IMR-90 (cell line): ENCODE measurements around the gene LRRFIP1. TPM values are rescaled to one million over a fixed set of nuclear protein-coding genes. Genes with fewer than 3 reads are reported as not detected.

Source experiments
- ATAC-seq: fragments of 200-7000 bp; cut with Tn5 transposase; 2 replicates; pipeline ENCODE4 v1.9.1; 2020; ENCODE audit warnings: low read depth, mild to moderate bottlenecking, moderate library complexity
- BruUV-seq: library from RNA; stranded (reverse); fragments of 400-500 nt; replicated peaks from 2 replicates; lab custom pipeline; 2021; lab: Mats Ljungman, UMichigan
- CTCF ChIA-PET: fragments of 300-600 bp; formaldehyde crosslinking; extraction: SDS; loops from one replicate; lab custom pipeline; 2021; ENCODE audit warnings: antibody characterized with exemption; lab: Yijun Ruan, JAX
- POLR2A ChIA-PET: fragments of 300-600 bp; sonication (Branson Sonifier 250); formaldehyde crosslinking; loops from one replicate; lab custom pipeline; 2022; ENCODE audit warnings: antibody characterized with exemption; ENCODE audit not compliant: unreplicated experiment; lab: Charles Lee
- DNase-seq: peaks from one replicate; pipeline ENCODE4 v3.0.0; 2013
- H2AFZ ChIP-seq: replicated peaks from 2 replicates; pipeline ENCODE3; 2013; ENCODE audit warnings: low read length, mild to moderate bottlenecking; ENCODE audit not compliant: poor library complexity
- H2AK5ac ChIP-seq: 2 replicates; pipeline ENCODE4 v1.6.1; 2013; ENCODE audit warnings: low read depth, low read length, inconsistent platforms
- H2AK9ac ChIP-seq: replicated peaks from 2 replicates; pipeline ENCODE3; 2013; ENCODE audit warnings: mild to moderate bottlenecking, low read depth, low read length, moderate library complexity; ENCODE audit not compliant: poor library complexity
- H2BK120ac ChIP-seq: 2 replicates; pipeline ENCODE4 v1.6.1; 2013; ENCODE audit warnings: low read depth, low read length, inconsistent platforms
- H2BK15ac ChIP-seq: 3 replicates; pipeline ENCODE4 v1.6.1; 2013; ENCODE audit warnings: low read depth, low read length, inconsistent platforms
- H2BK20ac ChIP-seq: 2 replicates; pipeline ENCODE4 v1.6.1; 2013; ENCODE audit warnings: low read depth, mild to moderate bottlenecking, inconsistent platforms, low read length, moderate library complexity
- H2BK5ac ChIP-seq: 2 replicates; pipeline ENCODE4 v1.6.1; 2013; ENCODE audit warnings: mild to moderate bottlenecking, low read depth, low read length, inconsistent platforms; ENCODE audit not compliant: poor library complexity, severe bottlenecking
- H3K14ac ChIP-seq: replicated peaks from 2 replicates; pipeline ENCODE4 v1.6.1; 2013; ENCODE audit warnings: low read depth, low read length, inconsistent platforms
- H3K18ac ChIP-seq: 2 replicates; pipeline ENCODE4 v1.6.1; 2013; ENCODE audit warnings: low read depth, low read length, control low read depth
- H3K23ac ChIP-seq: 2 replicates; pipeline ENCODE4 v1.6.1; 2013; ENCODE audit warnings: low read depth, low read length, inconsistent platforms
- H3K27ac ChIP-seq: 2 replicates; pipeline ENCODE4 v1.5.1; 2013; ENCODE audit warnings: mild to moderate bottlenecking, control low read depth, low read length; ENCODE audit not compliant: insufficient read depth
- H3K27me3 ChIP-seq: 2 replicates; pipeline ENCODE4 v1.6.1; 2013; ENCODE audit warnings: low read length; ENCODE audit not compliant: control insufficient read depth, insufficient read depth
- H3K36me3 ChIP-seq: 2 replicates; pipeline ENCODE4 v1.6.1; 2013; ENCODE audit warnings: low read length, mixed read lengths; ENCODE audit not compliant: control insufficient read depth, insufficient read depth
- H3K4ac ChIP-seq: 2 replicates; pipeline ENCODE4 v1.6.1; 2013; ENCODE audit warnings: low read depth, low read length, inconsistent platforms
- H3K4me1 ChIP-seq: 2 replicates; pipeline ENCODE4 v1.6.1; 2013; ENCODE audit warnings: low read length, mixed read lengths; ENCODE audit not compliant: control insufficient read depth, insufficient read depth
- H3K4me2 ChIP-seq: 2 replicates; pipeline ENCODE4 v1.6.1; 2013; ENCODE audit warnings: low read depth, mild to moderate bottlenecking, control low read depth, low read length, moderate library complexity
- H3K4me3 ChIP-seq: 2 replicates; pipeline ENCODE4 v1.5.1; 2013; ENCODE audit warnings: low read depth, mild to moderate bottlenecking, control low read depth, low read length, moderate library complexity; ENCODE audit not compliant: insufficient read depth
- H3K56ac ChIP-seq: 2 replicates; pipeline ENCODE4 v1.6.1; 2013; ENCODE audit warnings: low read length, inconsistent platforms; ENCODE audit not compliant: insufficient read depth; ENCODE audit errors: extremely low read depth
- H3K79me1 ChIP-seq, 2 experiments: 2 replicates each; pipeline ENCODE4 v1.6.1; 2013; ENCODE audit warnings: low read length in 2 of 2, inconsistent platforms in 1 of 2, low read depth in 1 of 2
- H3K9ac ChIP-seq: 2 replicates; pipeline ENCODE4 v1.6.1; 2013; ENCODE audit warnings: low read depth, low read length, control low read depth
- H3K9me1 ChIP-seq: 2 replicates; pipeline ENCODE4 v1.6.1; 2013; ENCODE audit warnings: low read length, inconsistent platforms; ENCODE audit not compliant: insufficient read depth
- H3K9me3 ChIP-seq: 2 replicates; pipeline ENCODE4 v1.6.1; 2013; ENCODE audit warnings: low read length; ENCODE audit not compliant: control insufficient read depth, insufficient read depth
- H4K20me1 ChIP-seq: 2 replicates; pipeline ENCODE4 v1.6.1; 2013; ENCODE audit warnings: low read length, inconsistent platforms; ENCODE audit not compliant: insufficient read depth
- H4K5ac ChIP-seq: 2 replicates; pipeline ENCODE4 v1.6.1; 2013; ENCODE audit warnings: mild to moderate bottlenecking, low read depth, low read length, control low read depth
- H4K8ac ChIP-seq, 2 experiments: 2 replicates each; pipeline ENCODE4 v1.6.1; 2013; ENCODE audit warnings: low read depth in 2 of 2, low read length in 2 of 2, control low read depth in 1 of 2, inconsistent platforms in 1 of 2
- H4K91ac ChIP-seq: 2 replicates; pipeline ENCODE4 v1.6.1; 2013; ENCODE audit warnings: low read depth, low read length, inconsistent platforms; ENCODE audit not compliant: insufficient read depth
- BHLHE40 ChIP-seq: fragments of 150-350 bp; IDR thresholded peaks from 2 replicates; pipeline ENCODE4 v1.6.1; 2016; ENCODE audit warnings: mild to moderate bottlenecking, low read depth, low read length
- CEBPB ChIP-seq: IDR thresholded peaks from 2 replicates; pipeline ENCODE4 v1.6.1; 2012; ENCODE audit warnings: low read depth, low read length, improper control_type of control experiment
- CHD1 ChIP-seq: IDR thresholded peaks from 2 replicates; pipeline ENCODE4 v1.6.1; 2012; ENCODE audit warnings: low read depth, low read length, improper control_type of control experiment
- FOS ChIP-seq: fragments of 150-350 bp; IDR thresholded peaks from 2 replicates; pipeline ENCODE4 v1.6.1; 2016; ENCODE audit warnings: low read depth, low read length
- MAFK ChIP-seq: IDR thresholded peaks from 2 replicates; pipeline ENCODE4 v1.6.1; 2012; ENCODE audit warnings: low read depth, low read length, improper control_type of control experiment
- MAZ ChIP-seq: IDR thresholded peaks from 2 replicates; pipeline ENCODE4 v1.6.1; 2012; ENCODE audit warnings: low read depth, mild to moderate bottlenecking, low read length, improper control_type of control experiment, moderate library complexity, borderline replicate concordance
- MXI1 ChIP-seq: IDR thresholded peaks from 2 replicates; pipeline ENCODE4 v1.6.1; 2012; ENCODE audit warnings: low read depth, mild to moderate bottlenecking, low read length, moderate library complexity, borderline replicate concordance
- NFE2L2 ChIP-seq: fragments of 150-350 bp; IDR thresholded peaks from 2 replicates; pipeline ENCODE4 v1.6.1; 2016; ENCODE audit warnings: low read depth, mild to moderate bottlenecking, low read length
- POLR2A ChIP-seq: IDR thresholded peaks from 2 replicates; pipeline ENCODE4 v1.6.1; 2012; ENCODE audit warnings: mild to moderate bottlenecking, low read depth, low read length
- RAD21 ChIP-seq: IDR thresholded peaks from 2 replicates; pipeline ENCODE4 v1.6.1; 2012; ENCODE audit warnings: low read length, improper control_type of control experiment
- RCOR1 ChIP-seq: IDR thresholded peaks from 2 replicates; pipeline ENCODE4 v1.6.1; 2012; ENCODE audit warnings: mild to moderate bottlenecking, low read length, improper control_type of control experiment; ENCODE audit not compliant: insufficient replicate concordance
- RFX5 ChIP-seq: IDR thresholded peaks from 2 replicates; pipeline ENCODE4 v1.8.0; 2012; ENCODE audit warnings: low read depth, mild to moderate bottlenecking, low read length, moderate library complexity
- SMC3 ChIP-seq: fragments of 150-350 bp; IDR thresholded peaks from 2 replicates; pipeline ENCODE4 v1.6.1; 2016; ENCODE audit warnings: low read depth, mild to moderate bottlenecking, antibody characterized with exemption, low read length, moderate library complexity
- WGBS, 2 experiments: methylation state at CpG; one replicate each; pipeline versions ENCODE4 v1.1.5 to v1.1.7; 2013; ENCODE audit warnings: missing lambda C conversion rate in 2 of 2; ENCODE audit not compliant: insufficient read length in 1 of 2; ENCODE audit errors: extremely low coverage in 2 of 2; 5-methylcytosine and 5-hydroxymethylcytosine counted together
- dilution Hi-C: fragments of 300-500 bp; cut with HindIII; formaldehyde crosslinking; loops from one replicate; pipeline ENCODE4 v1.14.3; 2018; ENCODE audit warnings: low sequenced_read_pairs; ENCODE audit not compliant: unreplicated experiment
- in situ Hi-C: fragments of 300-500 bp; cut with MboI; formaldehyde crosslinking; loops from 3 replicates; pipeline ENCODE4 v1.14.3; 2019; ENCODE audit warnings: low sequenced_read_pairs, inconsistent platforms, mixed read lengths
- intact Hi-C: fragments of 100-400 bp; cut with micrococcal nuclease; formaldehyde crosslinking; loops from 2 replicates; pipeline ENCODE4 v1.10.0; 2022
- polyA plus RNA-seq, 3 experiments: library from polyadenylated mRNA; depleted of rRNA; stranded (reverse); fragments of >200 nt; gene quantifications; 2 replicates each; pipeline ENCODE4 v1.2.3, GENCODE V29; 2012; ENCODE audit warnings: low replicate concordance in 1 of 3
- total RNA-seq: library from RNA; depleted of rRNA; stranded (reverse); fragments of >200 nt; gene quantifications from 2 replicates; pipeline ENCODE4 v1.2.3, GENCODE V29; 2012
- TF ChIP-seq, protein P1 (sequence below): fragments of 150-350 bp; IDR thresholded peaks from 2 replicates; pipeline ENCODE4 v1.6.1; 2017; ENCODE audit warnings: mild to moderate bottlenecking, antibody characterized with exemption, low read length, low read depth
- TF ChIP-seq, protein P2 (sequence below): fragments of 150-350 bp; IDR thresholded peaks from 2 replicates; pipeline ENCODE4 v1.6.1; 2016; ENCODE audit warnings: low read depth, mild to moderate bottlenecking, low read length, moderate library complexity, borderline replicate concordance
- TF ChIP-seq, protein P3 (sequence below): conservative IDR thresholded peaks from 2 replicates; pipeline ENCODE4 v1.5.1; 2012; ENCODE audit warnings: mild to moderate bottlenecking, low read depth, low read length, improper control_type of control experiment

The LRRFIP1 gene
- total and polyA plus RNA-seq, 2 of the 4 experiments (the other 2 are of a cell fraction): 52.2 to 54.4 TPM

DNA sequence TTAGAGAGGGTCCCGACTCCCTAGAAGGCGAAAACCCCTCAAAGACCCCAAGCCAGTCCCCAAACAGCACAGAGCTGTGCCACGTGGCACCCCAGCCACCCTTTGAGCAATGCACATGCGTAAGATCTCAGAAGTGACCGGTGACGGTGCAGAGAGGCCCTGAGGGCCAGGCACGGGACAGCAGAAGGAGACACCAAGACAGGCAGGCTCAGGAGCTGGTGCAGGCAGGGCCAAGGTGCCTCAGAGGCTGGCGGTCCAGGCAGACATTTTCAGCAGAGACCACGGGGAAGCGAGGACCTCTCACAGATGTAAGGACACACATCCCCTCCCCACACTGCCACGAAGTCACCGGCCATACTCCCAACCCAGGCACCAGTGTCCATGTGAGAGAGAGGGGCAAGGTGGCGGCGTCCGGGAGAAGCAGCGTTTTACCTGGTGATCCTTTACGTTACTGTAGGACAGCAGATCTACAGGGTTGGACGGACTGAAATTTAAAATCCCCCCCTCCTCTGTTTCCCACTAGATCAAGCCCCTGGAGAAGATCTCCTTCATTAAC lies 34.9 kb upstream of the LRRFIP1 start:
- Histone ChIP-seq H3K36me3 (no peaks in the 10 kb centered on the region), H2AK9ac (no peak overlapping the region), H3K9me3 (peaks cover 3% of the 10 kb centered on the region; the same call in 1 of the 2 replicates), H4K8ac (no peak overlapping the region), H3K4me1 (peaks cover 6% of the 10 kb centered on the region), H2BK120ac (no peak overlapping the region), H3K23ac (no peak overlapping the region), H3K14ac (no peak overlapping the region), H3K56ac (no peak overlapping the region), H3K9me1 (no peaks in the 10 kb centered on the region), H3K18ac (no peak overlapping the region), H3K4me2 (no peak overlapping the region), H2AK5ac (no peak overlapping the region), H2AFZ (no peak overlapping the region), H3K4ac (no peak overlapping the region), H4K20me1 (no peaks in the 10 kb centered on the region), H4K5ac (no peak overlapping the region), H2BK15ac (no peak overlapping the region), H3K9ac (no peak overlapping the region), H3K4me3 (no peak overlapping the region), H3K79me1 (no peaks in the 10 kb centered on the region), H3K27me3 (no peaks in the 10 kb centered on the region), H2BK5ac (no peak overlapping the region), H4K91ac (no peak overlapping the region), H3K27ac (no peak overlapping the region), H2BK20ac (no peak overlapping the region)
- dilution Hi-C loops (no loop called here), in situ Hi-C loops (loop anchor here (5.0 kb wide), 1 partner anchor 150 kb away; no protein-coding TSS in a partner anchor), intact Hi-C loops (no loop called here)
- ATAC-seq (no peak), DNase-seq (no peak)
- CTCF ChIA-PET: interaction anchor here (1.5 kb wide), 1 partner anchor 152 kb away, joined by 7 read pairs; no protein-coding TSS in a partner anchor
- BruUV-seq: no TSS peak
- POLR2A ChIA-PET: interaction anchor here (0.6 kb wide), 1 partner anchor 11 kb away, joined by 6 read pairs; no protein-coding TSS in a partner anchor
- TF ChIP-seq CEBPB (no peak), RAD21 (no peak), BHLHE40 (no peak), MAFK (no peak), MXI1 (no peak), NFE2L2 (no peak), CHD1 (no peak), POLR2A (no peak), MAZ (no peak), RFX5 (no peak), SMC3 (no peak), FOS (no peak), RCOR1 (no peak)
- TF ChIP-seq, protein P1, sequence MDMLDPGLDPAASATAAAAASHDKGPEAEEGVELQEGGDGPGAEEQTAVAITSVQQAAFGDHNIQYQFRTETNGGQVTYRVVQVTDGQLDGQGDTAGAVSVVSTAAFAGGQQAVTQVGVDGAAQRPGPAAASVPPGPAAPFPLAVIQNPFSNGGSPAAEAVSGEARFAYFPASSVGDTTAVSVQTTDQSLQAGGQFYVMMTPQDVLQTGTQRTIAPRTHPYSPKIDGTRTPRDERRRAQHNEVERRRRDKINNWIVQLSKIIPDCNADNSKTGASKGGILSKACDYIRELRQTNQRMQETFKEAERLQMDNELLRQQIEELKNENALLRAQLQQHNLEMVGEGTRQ: no peak
- TF ChIP-seq, protein P2, sequence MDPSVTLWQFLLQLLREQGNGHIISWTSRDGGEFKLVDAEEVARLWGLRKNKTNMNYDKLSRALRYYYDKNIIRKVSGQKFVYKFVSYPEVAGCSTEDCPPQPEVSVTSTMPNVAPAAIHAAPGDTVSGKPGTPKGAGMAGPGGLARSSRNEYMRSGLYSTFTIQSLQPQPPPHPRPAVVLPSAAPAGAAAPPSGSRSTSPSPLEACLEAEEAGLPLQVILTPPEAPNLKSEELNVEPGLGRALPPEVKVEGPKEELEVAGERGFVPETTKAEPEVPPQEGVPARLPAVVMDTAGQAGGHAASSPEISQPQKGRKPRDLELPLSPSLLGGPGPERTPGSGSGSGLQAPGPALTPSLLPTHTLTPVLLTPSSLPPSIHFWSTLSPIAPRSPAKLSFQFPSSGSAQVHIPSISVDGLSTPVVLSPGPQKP: no peak
- TF ChIP-seq, protein P3, sequence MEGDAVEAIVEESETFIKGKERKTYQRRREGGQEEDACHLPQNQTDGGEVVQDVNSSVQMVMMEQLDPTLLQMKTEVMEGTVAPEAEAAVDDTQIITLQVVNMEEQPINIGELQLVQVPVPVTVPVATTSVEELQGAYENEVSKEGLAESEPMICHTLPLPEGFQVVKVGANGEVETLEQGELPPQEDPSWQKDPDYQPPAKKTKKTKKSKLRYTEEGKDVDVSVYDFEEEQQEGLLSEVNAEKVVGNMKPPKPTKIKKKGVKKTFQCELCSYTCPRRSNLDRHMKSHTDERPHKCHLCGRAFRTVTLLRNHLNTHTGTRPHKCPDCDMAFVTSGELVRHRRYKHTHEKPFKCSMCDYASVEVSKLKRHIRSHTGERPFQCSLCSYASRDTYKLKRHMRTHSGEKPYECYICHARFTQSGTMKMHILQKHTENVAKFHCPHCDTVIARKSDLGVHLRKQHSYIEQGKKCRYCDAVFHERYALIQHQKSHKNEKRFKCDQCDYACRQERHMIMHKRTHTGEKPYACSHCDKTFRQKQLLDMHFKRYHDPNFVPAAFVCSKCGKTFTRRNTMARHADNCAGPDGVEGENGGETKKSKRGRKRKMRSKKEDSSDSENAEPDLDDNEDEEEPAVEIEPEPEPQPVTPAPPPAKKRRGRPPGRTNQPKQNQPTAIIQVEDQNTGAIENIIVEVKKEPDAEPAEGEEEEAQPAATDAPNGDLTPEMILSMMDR: no peak
- WGBS, 2 experiments: 100% methylated on average over 3 of the region's 18 CpGs; no CpG with 5 or more reads in 1 of the 2 experiments
